K562 (cell line): ENCODE data around the gene HES4. TPM values are rescaled to one million over a fixed set of nuclear protein-coding genes. Genes with fewer than 3 reads are reported as not detected.

Source experiments
- ATAC-seq: fragments of 200-7000 bp; cut with Tn5 transposase; 3 replicates; pipeline ENCODE4 v1.9.1; 2020; ENCODE audit warnings: moderate library complexity
- BruUV-seq: library from RNA; stranded (reverse); fragments of 400-500 nt; replicated peaks from 2 replicates; lab custom pipeline; 2021; lab: Mats Ljungman, UMichigan
- CTCF ChIA-PET: fragments of 300-600 bp; formaldehyde crosslinking; extraction: SDS; loops from one replicate; lab custom pipeline; 2021; ENCODE audit warnings: low intra/inter-chr PET ratio; lab: Yijun Ruan, JAX
- POLR2A ChIA-PET: fragments of 300-600, 350-650 bp; sonication (Branson Sonifier 250); formaldehyde crosslinking; extraction: SDS; loops from one replicate; lab custom pipeline; 2021; ENCODE audit warnings: antibody characterized with exemption, inconsistent platforms; lab: Yijun Ruan, JAX
- DNase-seq, 4 experiments: peaks; one replicate each; pipeline versions ENCODE4 v3.0.0 to v3.0.0-alpha.2; 2011 to 2018; ENCODE audit warnings: low spot score in 3 of 4, mixed read lengths in 3 of 4; ENCODE audit errors: extremely low read depth in 1 of 4
- FAIRE-seq: peaks from 2 replicates; lab custom pipeline; 2011; peaks lifted over from hg19 to GRCh38; lab: Jason Lieb, UNC
- H2AFZ ChIP-seq: 2 replicates; pipeline ENCODE4 v1.6.0; 2011; ENCODE audit warnings: low read depth, low read length, control low read depth, inconsistent platforms
- H3K27ac ChIP-seq: fragments of 200-600 bp; 3 replicates; pipeline ENCODE4 v1.8.0; 2011; ENCODE audit warnings: low read depth, mild to moderate bottlenecking, control low read depth, inconsistent platforms, low read length, moderate library complexity, mixed read lengths; ENCODE audit errors: extremely low read depth
- H3K27me3 ChIP-seq, 2 experiments: fragments of 300-600 bp in 1 of 2; 2 replicates in 1 of 2; 3 replicates in 1 of 2; pipeline versions ENCODE4 v1.6.0 to v1.8.0; 2011; ENCODE audit warnings: inconsistent platforms in 2 of 2, low read length in 2 of 2, mild to moderate bottlenecking in 1 of 2, mixed read lengths in 1 of 2, moderate library complexity in 1 of 2; ENCODE audit not compliant: control insufficient read depth in 2 of 2, insufficient read depth in 2 of 2
- H3K36me3 ChIP-seq: fragments of 300-600 bp; 3 replicates; pipeline ENCODE4 v1.8.0; 2011; ENCODE audit warnings: mild to moderate bottlenecking, low read length, inconsistent platforms; ENCODE audit not compliant: control insufficient read depth, insufficient read depth
- H3K4me1 ChIP-seq, 2 experiments: fragments of 200-600 bp in 1 of 2; replicated peaks in 1 of 2; 2 replicates in 1 of 2; 3 replicates in 1 of 2; pipeline versions ENCODE4 v1.5.1 to v1.8.0; 2011; ENCODE audit warnings: inconsistent platforms in 2 of 2, low read length in 2 of 2, mild to moderate bottlenecking in 1 of 2, mixed read lengths in 1 of 2, moderate library complexity in 1 of 2; ENCODE audit not compliant: control insufficient read depth in 2 of 2, insufficient read depth in 2 of 2
- H3K4me2 ChIP-seq: 2 replicates; pipeline ENCODE4 v1.6.1; 2011; ENCODE audit warnings: low read length, control low read depth, inconsistent platforms, mixed read lengths; ENCODE audit not compliant: insufficient read depth
- H3K4me3 ChIP-seq: fragments of 200-600 bp; sonication (generic), shearing (Covaris generic); 2 replicates; pipeline ENCODE4 v1.5.1; 2016; ENCODE audit warnings: control low read depth, inconsistent platforms
- H3K79me2 ChIP-seq: fragments of 200-600 bp; 3 replicates; pipeline ENCODE4 v1.8.0; 2011; ENCODE audit warnings: low read length, inconsistent platforms; ENCODE audit not compliant: control insufficient read depth, insufficient read depth
- H3K9ac ChIP-seq, 2 experiments: 2 replicates each; pipeline versions ENCODE4 v1.6.0 to v1.6.1; 2011; ENCODE audit warnings: low read depth in 2 of 2, low read length in 2 of 2, control low read depth in 1 of 2, inconsistent platforms in 1 of 2, mild to moderate bottlenecking in 1 of 2, mixed read lengths in 1 of 2; ENCODE audit not compliant: insufficient read depth in 1 of 2
- H3K9me1 ChIP-seq: one replicate; pipeline ENCODE4 v1.6.0; 2011; ENCODE audit warnings: inconsistent platforms, mild to moderate bottlenecking, low read length, moderate library complexity; ENCODE audit not compliant: control insufficient read depth, insufficient read depth
- H3K9me3 ChIP-seq: replicated peaks from 2 replicates; pipeline ENCODE4 v1.5.1; 2011; ENCODE audit warnings: low read depth, low read length, inconsistent platforms; ENCODE audit not compliant: control insufficient read depth, insufficient read depth
- H4K20me1 ChIP-seq: replicated peaks from 2 replicates; pipeline ENCODE4 v1.6.1; 2011; ENCODE audit warnings: low read length, inconsistent platforms, mixed read lengths; ENCODE audit not compliant: control insufficient read depth, insufficient read depth
- BCL6 ChIP-seq: fragments of 250-450 bp; sonication (Bioruptor Pico); IDR thresholded peaks from 2 replicates; pipeline ENCODE4 v1.4.0; 2020
- ESRRB ChIP-seq: fragments of 250-450 bp; sonication (Bioruptor Pico); IDR thresholded peaks from 2 replicates; pipeline ENCODE4 v1.5.0; 2020; ENCODE audit warnings: mild to moderate bottlenecking, moderate library complexity, borderline replicate concordance
- HNRNPL ChIP-seq: fragments of 200-400 bp; formaldehyde crosslinking; IDR thresholded peaks from 2 replicates; pipeline ENCODE4 v1.6.1; 2017; ENCODE audit warnings: low read depth, mild to moderate bottlenecking, low read length
- NBN ChIP-seq: fragments of 450-650 bp; IDR thresholded peaks from 2 replicates; pipeline ENCODE4 v1.6.1; 2016; ENCODE audit warnings: low read depth, mild to moderate bottlenecking
- PRMT5 ChIP-seq: sonication (generic); formaldehyde crosslinking; IDR thresholded peaks from 2 replicates; pipeline ENCODE4 v1.5.0; 2020; ENCODE audit warnings: missing genetic modification reagents
- TAF15 ChIP-seq: fragments of 200-400 bp; formaldehyde crosslinking; IDR thresholded peaks from 2 replicates; pipeline ENCODE4 v1.6.1; 2017; ENCODE audit warnings: mild to moderate bottlenecking, low read depth, low read length, moderate library complexity
- TEAD1 ChIP-seq, 2 experiments: fragments of 450-650 bp in 1 of 2; sonication (generic) in 1 of 2; formaldehyde crosslinking; IDR thresholded peaks; 2 replicates each; pipeline versions ENCODE4 v1.4.0 to v1.8.0; 2020 to 2022; ENCODE audit warnings: mild to moderate bottlenecking in 2 of 2, missing genetic modification reagents in 1 of 2
- ZNF24 ChIP-seq: fragments of 450-650 bp; IDR thresholded peaks from 2 replicates; pipeline ENCODE4 v1.6.1; 2016
- WGBS: fragments of 100-300 bp; shearing (Covaris generic); methylation state at CpG from one replicate; pipeline ENCODE4 v1.1.6; 2016; ENCODE audit warnings: low coverage, mixed read lengths; ENCODE audit not compliant: insufficient coverage; ENCODE audit errors: missing lambda C conversion rate; 5-methylcytosine and 5-hydroxymethylcytosine counted together
- in situ Hi-C: fragments of 300-500 bp; cut with MboI; formaldehyde crosslinking; loops from 4 replicates; pipeline ENCODE4 v1.15.0; 2018; ENCODE audit warnings: inconsistent platforms, mixed read lengths
- intact Hi-C: fragments of 100-400 bp; cut with micrococcal nuclease; formaldehyde crosslinking; loops from 2 replicates; pipeline ENCODE4 v1.14.2; 2022
- polyA plus RNA-seq, 8 experiments: library from polyadenylated mRNA; depleted of rRNA in 4 of 8; stranded (reverse) in 5 of 8; unstranded in 3 of 8; fragments of >200 nt; fragmentation: Nextera tagmentation in 2 of 8; fragmentation: Illumina TruSeq in 1 of 8; extraction: Ambion mirVana in 2 of 8; extraction: Trizol in 1 of 8; gene quantifications; 2 replicates each; pipeline versions ENCODE4 v1.2.1 to v1.2.3, GENCODE V29; 2011 to 2014; ENCODE audit warnings: inconsistent platforms in 1 of 8, missing spikeins in 1 of 8
- total RNA-seq, 7 experiments: library from RNA; depleted of rRNA in 6 of 7; stranded (reverse); fragments of >200 nt in 6 of 7; fragmentation: Illumina TruSeq in 2 of 7; extraction: Trizol in 2 of 7; gene quantifications; 2 replicates each; pipeline versions ENCODE4 v1.2.1 to v1.2.3, GENCODE V29; 2011 to 2021; ENCODE audit warnings: low replicate concordance in 1 of 7
- TF ChIP-seq, protein P1 (sequence below): fragments of 200-800 bp; sonication (Bioruptor generic); IDR thresholded peaks from 2 replicates; pipeline ENCODE4 v1.6.1; 2017; ENCODE audit warnings: missing genetic modification characterization, missing compliant biosample characterization
- TF ChIP-seq, protein P2 (sequence below): fragments of 250-450 bp; sonication (Bioruptor Pico); IDR thresholded peaks from 2 replicates; pipeline ENCODE4 v1.4.0; 2020; ENCODE audit warnings: mild to moderate bottlenecking, moderate library complexity
- TF ChIP-seq, protein P3 (sequence below): IDR thresholded peaks from 2 replicates; pipeline ENCODE4 v1.6.1; 2012; ENCODE audit warnings: low read depth, low read length, improper control_type of control experiment, borderline replicate concordance
- TF ChIP-seq, protein P4 (sequence below): IDR thresholded peaks from 2 replicates; pipeline ENCODE4 v1.6.1; 2011; ENCODE audit not compliant: insufficient read length; ENCODE audit errors: extremely low read depth

Gene HES4
- total and polyA plus RNA-seq, 9 of the 15 experiments (the other 6 are each of a cell fraction or from before 2014, with no cell fraction given): 0.21 to 43.7 (median 5.3) TPM; not detected in 2

DNA sequence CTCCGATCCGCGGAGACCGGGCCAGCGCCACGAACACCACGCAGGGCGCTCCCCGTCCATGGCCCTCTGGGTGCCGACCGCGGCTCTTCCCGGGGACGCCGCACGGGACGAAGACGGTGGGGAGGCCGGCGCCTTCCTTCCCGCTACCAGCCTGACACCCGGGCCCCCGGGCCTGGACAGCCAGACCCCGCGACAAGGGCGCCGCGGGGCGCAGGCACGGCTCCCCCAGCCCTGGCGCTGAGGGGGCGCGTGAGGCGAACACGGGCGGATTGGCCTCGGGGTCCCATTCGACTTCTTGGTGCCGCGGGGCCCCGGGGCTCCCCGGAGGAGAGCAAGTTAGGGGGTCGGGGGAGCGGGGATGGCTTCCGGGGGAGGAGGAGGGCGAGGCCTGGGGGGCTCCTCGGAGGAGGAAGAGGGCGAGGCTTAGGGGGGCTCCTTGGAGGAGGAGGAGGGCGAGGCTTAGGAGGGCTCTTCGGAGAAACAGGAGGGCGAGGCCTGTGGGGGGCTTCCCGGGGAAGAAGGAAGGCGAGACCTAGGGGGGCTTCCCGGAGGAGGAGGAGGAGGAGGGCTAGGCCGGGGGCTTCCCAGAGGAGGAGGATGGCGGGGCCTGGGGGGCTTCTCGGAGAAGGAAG, 40.0 kb downstream of the HES4 start (continued):
- TF ChIP-seq PRMT5 (no peak), ESRRB (CRISPR knock-in tag) (no peak)

DNA sequence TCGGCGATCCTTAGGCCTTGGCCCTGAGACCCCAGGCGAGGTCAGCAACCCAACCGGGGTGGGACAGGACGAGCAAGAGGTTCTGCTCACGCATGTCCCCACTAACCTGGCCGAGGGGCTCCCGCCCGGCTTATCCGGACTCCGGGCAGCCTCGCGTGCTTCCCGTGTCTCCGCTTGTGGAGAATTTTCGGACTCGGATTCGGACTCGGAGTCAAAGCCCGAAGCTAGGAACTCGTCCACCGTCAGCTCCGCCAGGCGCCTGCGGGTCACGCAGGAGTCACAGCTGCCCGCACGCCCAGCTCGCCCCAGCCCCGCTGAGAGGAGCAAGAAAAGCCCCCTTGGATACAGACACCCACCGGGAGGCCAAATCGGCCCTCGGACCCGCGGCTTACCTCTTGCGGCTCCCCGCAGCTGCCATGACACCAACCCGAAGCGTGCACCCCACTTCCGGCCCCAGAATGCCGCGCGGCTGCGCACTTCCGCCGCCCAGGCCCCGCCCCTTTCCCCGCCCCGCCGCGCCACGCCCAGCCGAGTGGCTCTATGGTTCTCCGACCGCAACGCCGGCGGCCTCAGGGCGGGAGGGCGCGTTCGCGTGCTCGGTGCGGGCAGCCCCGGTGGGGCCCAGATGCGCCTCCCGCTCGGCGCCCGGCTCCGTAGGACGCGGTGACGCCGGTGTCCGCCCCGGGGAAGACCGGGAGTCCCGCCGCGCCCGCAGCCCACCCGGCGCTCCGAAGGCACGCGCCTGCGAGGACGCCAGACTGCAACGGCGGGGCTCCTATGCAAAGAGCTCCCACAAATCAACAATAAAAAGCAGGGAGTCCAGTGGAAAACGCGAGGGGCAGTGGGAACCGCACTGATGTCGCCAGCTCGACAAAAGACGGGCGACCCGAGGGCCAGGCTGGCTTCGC, 40.8 kb downstream of the HES4 start, which contains the start of gene NOC2L:
NOC2L (minus strand) TSS at position 434 of the 908 bp plus-strand sequence; CDS start at position 418, 16 bp downstream.
- peak; percentile 89 for FAIRE-seq
- H2AFZ ChIP-seq: peak within 1 kb of the TSS; percentile 64
- no peak for TF ChIP-seq NBN
- peak in 1 of 2 experiments; percentile 68; a peak in 1 of 4 replicates for TF ChIP-seq TEAD1 (CRISPR knock-in tag; IDR thresholded peaks at IDR 0.05)
- TF ChIP-seq, protein P1, sequence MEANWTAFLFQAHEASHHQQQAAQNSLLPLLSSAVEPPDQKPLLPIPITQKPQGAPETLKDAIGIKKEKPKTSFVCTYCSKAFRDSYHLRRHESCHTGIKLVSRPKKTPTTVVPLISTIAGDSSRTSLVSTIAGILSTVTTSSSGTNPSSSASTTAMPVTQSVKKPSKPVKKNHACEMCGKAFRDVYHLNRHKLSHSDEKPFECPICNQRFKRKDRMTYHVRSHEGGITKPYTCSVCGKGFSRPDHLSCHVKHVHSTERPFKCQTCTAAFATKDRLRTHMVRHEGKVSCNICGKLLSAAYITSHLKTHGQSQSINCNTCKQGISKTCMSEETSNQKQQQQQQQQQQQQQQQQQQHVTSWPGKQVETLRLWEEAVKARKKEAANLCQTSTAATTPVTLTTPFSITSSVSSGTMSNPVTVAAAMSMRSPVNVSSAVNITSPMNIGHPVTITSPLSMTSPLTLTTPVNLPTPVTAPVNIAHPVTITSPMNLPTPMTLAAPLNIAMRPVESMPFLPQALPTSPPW (CRISPR knock-in tag): peak; percentile 59; the same call in 1 of the 2 replicates
- TF ChIP-seq BCL6: no peak
- TF ChIP-seq, protein P2, sequence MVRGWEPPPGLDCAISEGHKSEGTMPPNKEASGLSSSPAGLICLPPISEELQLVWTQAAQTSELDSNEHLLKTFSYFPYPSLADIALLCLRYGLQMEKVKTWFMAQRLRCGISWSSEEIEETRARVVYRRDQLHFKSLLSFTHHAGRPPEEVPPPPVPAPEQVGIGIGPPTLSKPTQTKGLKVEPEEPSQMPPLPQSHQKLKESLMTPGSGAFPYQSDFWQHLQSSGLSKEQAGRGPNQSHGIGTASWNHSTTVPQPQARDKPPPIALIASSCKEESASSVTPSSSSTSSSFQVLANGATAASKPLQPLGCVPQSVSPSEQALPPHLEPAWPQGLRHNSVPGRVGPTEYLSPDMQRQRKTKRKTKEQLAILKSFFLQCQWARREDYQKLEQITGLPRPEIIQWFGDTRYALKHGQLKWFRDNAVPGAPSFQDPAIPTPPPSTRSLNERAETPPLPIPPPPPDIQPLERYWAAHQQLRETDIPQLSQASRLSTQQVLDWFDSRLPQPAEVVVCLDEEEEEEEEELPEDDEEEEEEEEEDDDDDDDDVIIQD (CRISPR knock-in tag): no peak
- TF ChIP-seq, protein P3, sequence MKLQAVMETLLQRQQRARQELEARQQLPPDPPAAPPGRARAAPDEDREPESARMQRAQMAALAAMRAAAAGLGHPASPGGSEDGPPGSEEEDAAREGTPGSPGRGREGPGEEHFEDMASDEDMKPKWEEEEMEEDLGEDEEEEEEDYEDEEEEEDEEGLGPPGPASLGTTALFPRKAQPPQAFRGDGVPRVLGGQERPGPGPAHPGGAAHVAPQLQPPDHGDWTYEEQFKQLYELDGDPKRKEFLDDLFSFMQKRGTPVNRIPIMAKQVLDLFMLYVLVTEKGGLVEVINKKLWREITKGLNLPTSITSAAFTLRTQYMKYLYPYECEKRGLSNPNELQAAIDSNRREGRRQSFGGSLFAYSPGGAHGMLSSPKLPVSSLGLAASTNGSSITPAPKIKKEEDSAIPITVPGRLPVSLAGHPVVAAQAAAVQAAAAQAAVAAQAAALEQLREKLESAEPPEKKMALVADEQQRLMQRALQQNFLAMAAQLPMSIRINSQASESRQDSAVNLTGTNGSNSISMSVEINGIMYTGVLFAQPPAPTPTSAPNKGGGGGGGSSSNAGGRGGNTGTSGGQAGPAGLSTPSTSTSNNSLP: no peak
- TF ChIP-seq, protein P4, sequence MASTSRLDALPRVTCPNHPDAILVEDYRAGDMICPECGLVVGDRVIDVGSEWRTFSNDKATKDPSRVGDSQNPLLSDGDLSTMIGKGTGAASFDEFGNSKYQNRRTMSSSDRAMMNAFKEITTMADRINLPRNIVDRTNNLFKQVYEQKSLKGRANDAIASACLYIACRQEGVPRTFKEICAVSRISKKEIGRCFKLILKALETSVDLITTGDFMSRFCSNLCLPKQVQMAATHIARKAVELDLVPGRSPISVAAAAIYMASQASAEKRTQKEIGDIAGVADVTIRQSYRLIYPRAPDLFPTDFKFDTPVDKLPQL: no peak
- TF ChIP-seq ESRRB (CRISPR knock-in tag): no peak
- 0 out of 2 replicates have a peak, but pooled peaks have one; percentile 27 for TF ChIP-seq HNRNPL
- TF ChIP-seq TAF15: no peak
- no peak for TF ChIP-seq ZNF24

More for the DNA sequence above, 40.8 kb downstream of the HES4 start, which contains the start of gene NOC2L:
- ATAC-seq (peak; percentile 90), DNase-seq (peak; percentile 86 to 96 (median 91))
- H3K36me3 ChIP-seq: peaks cover 65% of the 10 kb centered on the region
- CTCF ChIA-PET: no interaction called here
- peaks cover 13 to 71% of the 10 kb centered on the region in 2 experiments for H3K4me1 ChIP-seq
- H3K27ac ChIP-seq: peak within 1 kb of the TSS; percentile 71
- intact Hi-C loops (no loop called here), in situ Hi-C loops (no loop called here)
- H3K27me3 ChIP-seq: no peaks in the 10 kb centered on the region
- H3K9ac ChIP-seq: peak within 1 kb of the TSS; percentile 87 to 99
- POLR2A ChIA-PET: interaction anchor here (0.6 to 1.2 kb wide), 5 partner anchors 10 to 54 kb away, joined by 3 to 7 read pairs (median 4); no protein-coding TSS in a partner anchor
- WGBS: 4% methylated on average over 72 of the region's 101 CpGs
- H3K4me3 ChIP-seq: peak within 1 kb of the TSS; percentile 88
- TSS peak; percentile 82 for BruUV-seq
- peaks cover 7% of the 10 kb centered on the region for H4K20me1 ChIP-seq
- peaks cover 46% of the 10 kb centered on the region for H3K79me2 ChIP-seq
- H3K9me3 ChIP-seq: no peaks in the 10 kb centered on the region
- no peaks in the 10 kb centered on the region for H3K9me1 ChIP-seq
- peak within 1 kb of the TSS; percentile 99 for H3K4me2 ChIP-seq
